H1 (cell line): ENCODE results near the gene ZNF350. TPM values are rescaled to one million over a fixed set of nuclear protein-coding genes. Genes with fewer than 3 reads are reported as not detected.

Experiments used
- CTCF ChIA-PET: fragments of 300-600 bp; sonication (Branson Sonifier 250); formaldehyde crosslinking; loops from one replicate; lab custom pipeline; 2021; ENCODE audit not compliant: partially characterized antibody; lab: Charles Lee
- POLR2A ChIA-PET: fragments of 300-600 bp; sonication (Branson Sonifier 250); formaldehyde crosslinking; loops from one replicate; lab custom pipeline; 2021; ENCODE audit warnings: inconsistent platforms; ENCODE audit not compliant: partially characterized antibody; lab: Charles Lee
- DNase-seq, 2 experiments: peaks; one replicate each; pipeline versions ENCODE4 v3.0.0 to v3.0.0-alpha.2; 2010 to 2022; ENCODE audit warnings: low spot score in 2 of 2, low read depth in 1 of 2, mixed read lengths in 1 of 2
- FAIRE-seq: peaks from 2 replicates; lab custom pipeline; 2011; peaks lifted over from hg19 to GRCh38; lab: Jason Lieb, UNC
- H2AFZ ChIP-seq: 2 replicates; pipeline ENCODE4 v1.8.1; 2012; ENCODE audit warnings: low read length, inconsistent platforms
- H2AK5ac ChIP-seq: 2 replicates; pipeline ENCODE4 v1.6.1; 2013; ENCODE audit warnings: low read depth, low read length
- H2BK120ac ChIP-seq: replicated peaks from 2 replicates; pipeline ENCODE3; 2013; ENCODE audit warnings: low read depth, low read length, inconsistent platforms
- H2BK12ac ChIP-seq: 2 replicates; pipeline ENCODE4 v1.6.1; 2013; ENCODE audit warnings: low read depth, low read length
- H2BK15ac ChIP-seq: 2 replicates; pipeline ENCODE4 v1.6.1; 2013; ENCODE audit warnings: low read length
- H2BK20ac ChIP-seq: 2 replicates; pipeline ENCODE4 v1.6.1; 2013; ENCODE audit warnings: low read length
- H2BK5ac ChIP-seq: 2 replicates; pipeline ENCODE4 v1.6.1; 2013; ENCODE audit warnings: low read depth, low read length
- H3K14ac ChIP-seq: 2 replicates; pipeline ENCODE4 v1.6.1; 2013; ENCODE audit warnings: inconsistent platforms; ENCODE audit not compliant: insufficient read length
- H3K18ac ChIP-seq: 2 replicates; pipeline ENCODE4 v1.6.1; 2013; ENCODE audit warnings: low read length; ENCODE audit errors: extremely low read depth
- H3K23ac ChIP-seq: 2 replicates; pipeline ENCODE4 v1.6.1; 2013; ENCODE audit warnings: inconsistent platforms; ENCODE audit not compliant: insufficient read length
- H3K23me2 ChIP-seq: 2 replicates; pipeline ENCODE4 v1.6.1; 2013; ENCODE audit warnings: low read depth, low read length
- H3K27ac ChIP-seq: 2 replicates; pipeline ENCODE4 v1.6.1; 2011; ENCODE audit warnings: low read depth, low read length, inconsistent platforms
- H3K27me3 ChIP-seq, 4 experiments: replicated peaks in 1 of 4; 1 replicate in 1 of 4; 2 replicates in 3 of 4; pipeline versions ENCODE4 v1.6.1 to v1.8.1; 2011 to 2013; ENCODE audit warnings: low read length in 3 of 4, mild to moderate bottlenecking in 3 of 4, inconsistent platforms in 2 of 4, mixed read lengths in 2 of 4, moderate library complexity in 1 of 4; ENCODE audit not compliant: control insufficient read depth in 3 of 4, insufficient read depth in 3 of 4; ENCODE audit errors: extremely low read depth in 1 of 4
- H3K36me3 ChIP-seq, 4 experiments: 2 replicates each; pipeline versions ENCODE4 v1.6.1 to v1.8.1; 2011 to 2013; ENCODE audit warnings: mild to moderate bottlenecking in 4 of 4, low read length in 3 of 4, moderate library complexity in 2 of 4, control low read depth in 1 of 4, inconsistent platforms in 1 of 4; ENCODE audit not compliant: insufficient read depth in 4 of 4, control insufficient read depth in 2 of 4
- H3K4ac ChIP-seq: replicated peaks from 2 replicates; pipeline ENCODE3; 2013; ENCODE audit warnings: low read length, low read depth, mixed read lengths, inconsistent platforms; ENCODE audit not compliant: insufficient read length
- H3K4me1 ChIP-seq, 4 experiments: replicated peaks in 1 of 4; 1 replicate in 1 of 4; 2 replicates in 3 of 4; pipeline versions ENCODE4 v1.6.1 to v1.8.1; 2011 to 2013; ENCODE audit warnings: low read length in 3 of 4, inconsistent platforms in 2 of 4, mixed read lengths in 1 of 4; ENCODE audit not compliant: insufficient read depth in 4 of 4, control insufficient read depth in 3 of 4
- H3K4me2 ChIP-seq, 2 experiments: 2 replicates each; pipeline versions ENCODE4 v1.6.1 to v1.8.1; 2011 to 2013; ENCODE audit warnings: low read depth in 2 of 2, low read length in 2 of 2, control low read depth in 1 of 2, inconsistent platforms in 1 of 2, mild to moderate bottlenecking in 1 of 2; ENCODE audit not compliant: insufficient read depth in 1 of 2
- H3K4me3 ChIP-seq, 4 experiments: fragments of 200-600, 300-600 bp in 1 of 4; sonication (generic), shearing (Covaris generic), sonication (Bioruptor Twin) in 1 of 4; 2 replicates each; pipeline versions ENCODE4 v1.5.1 to v1.8.1; 2011 to 2016; ENCODE audit warnings: low read length in 4 of 4, low read depth in 3 of 4, control low read depth in 2 of 4, inconsistent platforms in 2 of 4, mild to moderate bottlenecking in 2 of 4, mixed read lengths in 1 of 4, moderate library complexity in 1 of 4; ENCODE audit not compliant: insufficient read depth in 2 of 4; ENCODE audit errors: extremely low read depth in 1 of 4
- H3K56ac ChIP-seq: replicated peaks from 2 replicates; pipeline ENCODE3; 2013; ENCODE audit warnings: low read depth, mild to moderate bottlenecking, mixed read lengths, low read length, inconsistent platforms; ENCODE audit not compliant: insufficient read length
- H3K79me1 ChIP-seq: 2 replicates; pipeline ENCODE4 v1.6.1; 2013; ENCODE audit warnings: low read depth, low read length, control low read depth
- H3K79me2 ChIP-seq, 2 experiments: 2 replicates each; pipeline versions ENCODE4 v1.6.1 to v1.8.1; 2012 to 2013; ENCODE audit warnings: low read length in 2 of 2, mild to moderate bottlenecking in 2 of 2, inconsistent platforms in 1 of 2; ENCODE audit not compliant: insufficient read depth in 2 of 2, control insufficient read depth in 1 of 2
- H3K9ac ChIP-seq, 4 experiments: replicated peaks in 1 of 4; 1 replicate in 1 of 4; 2 replicates in 3 of 4; pipeline versions ENCODE4 v1.6.1 to v1.8.1; 2011 to 2013; ENCODE audit warnings: low read depth in 3 of 4, low read length in 3 of 4, control low read depth in 2 of 4, mild to moderate bottlenecking in 2 of 4, moderate library complexity in 2 of 4, inconsistent platforms in 1 of 4; ENCODE audit errors: extremely low read depth in 1 of 4
- H3K9me3 ChIP-seq, 2 experiments: 2 replicates each; pipeline versions ENCODE4 v1.6.1 to v1.8.1; 2012 to 2013; ENCODE audit warnings: mild to moderate bottlenecking in 2 of 2, moderate library complexity in 2 of 2, control low read depth in 1 of 2, inconsistent platforms in 1 of 2, low read depth in 1 of 2, low read length in 1 of 2, mixed read lengths in 1 of 2; ENCODE audit not compliant: insufficient read depth in 2 of 2
- H4K20me1 ChIP-seq, 2 experiments: replicated peaks in 1 of 2; 2 replicates each; pipeline versions ENCODE3 to v1.8.1; 2011 to 2013; ENCODE audit warnings: inconsistent platforms in 2 of 2, low read length in 2 of 2, mild to moderate bottlenecking in 1 of 2; ENCODE audit not compliant: insufficient read depth in 2 of 2, control insufficient read depth in 1 of 2
- H4K5ac ChIP-seq: 2 replicates; pipeline ENCODE4 v1.6.1; 2013; ENCODE audit warnings: low read length, low read depth, mixed read lengths, inconsistent platforms; ENCODE audit not compliant: insufficient read length
- H4K8ac ChIP-seq: 2 replicates; pipeline ENCODE4 v1.8.0; 2013; ENCODE audit warnings: mild to moderate bottlenecking, moderate library complexity, low read length, inconsistent platforms; ENCODE audit not compliant: insufficient read depth; ENCODE audit errors: extremely low read depth
- H4K91ac ChIP-seq: replicated peaks from 2 replicates; pipeline ENCODE3; 2013; ENCODE audit warnings: low read length, mixed read lengths, inconsistent platforms; ENCODE audit not compliant: insufficient read length
- BACH1 ChIP-seq: IDR thresholded peaks from 2 replicates; pipeline ENCODE4 v1.6.1; 2012; ENCODE audit warnings: low read length, improper control_type of control experiment
- CEBPB ChIP-seq: IDR thresholded peaks from 2 replicates; pipeline ENCODE4 v1.6.1; 2012; ENCODE audit warnings: low read depth, low read length
- CHD1 ChIP-seq: IDR thresholded peaks from 2 replicates; pipeline ENCODE4 v1.6.1; 2012; ENCODE audit warnings: low read depth, low read length, improper control_type of control experiment
- JUND ChIP-seq: IDR thresholded peaks from 2 replicates; pipeline ENCODE4 v1.6.1; 2011; ENCODE audit warnings: mild to moderate bottlenecking, improper control_type of control experiment, low read length
- MAX ChIP-seq: IDR thresholded peaks from 2 replicates; pipeline ENCODE4 v1.6.1; 2012; ENCODE audit warnings: inconsistent platforms
- POLR2AphosphoS5 ChIP-seq: IDR thresholded peaks from 2 replicates; pipeline ENCODE4 v1.6.1; 2011; ENCODE audit warnings: low read depth, low read length
- RFX5 ChIP-seq: IDR thresholded peaks from 2 replicates; pipeline ENCODE4 v1.6.1; 2011; ENCODE audit warnings: low read depth, low read length, improper control_type of control experiment, borderline replicate concordance
- SIN3A ChIP-seq, 2 experiments: IDR thresholded peaks in 1 of 2; conservative IDR thresholded peaks in 1 of 2; 2 replicates each; pipeline ENCODE4 v1.6.1; 2011 to 2012; ENCODE audit warnings: low read length in 2 of 2, improper control_type of control experiment in 1 of 2, low read depth in 1 of 2, mild to moderate bottlenecking in 1 of 2
- SP4 ChIP-seq: IDR thresholded peaks from 2 replicates; pipeline ENCODE4 v1.6.1; 2012; ENCODE audit warnings: low read length, inconsistent platforms
- TAF7 ChIP-seq: optimal IDR thresholded peaks from 2 replicates; pipeline ENCODE3; 2011; ENCODE audit warnings: low read depth, mild to moderate bottlenecking, inconsistent platforms, low read length, moderate library complexity, borderline replicate concordance
- TBP ChIP-seq: IDR thresholded peaks from 2 replicates; pipeline ENCODE4 v1.6.1; 2011; ENCODE audit warnings: low read depth, low read length, improper control_type of control experiment
- YY1 ChIP-seq: IDR thresholded peaks from 2 replicates; pipeline ENCODE4 v1.6.1; 2011; ENCODE audit warnings: low read depth, mild to moderate bottlenecking, low read length
- WGBS, 2 experiments: shearing (Covaris generic) in 1 of 2; methylation state at CpG; one replicate each; pipeline versions ENCODE4 v1.1.6 to v1.1.7; 2013 to 2015; ENCODE audit warnings: low lambda C conversion rate in 2 of 2, mixed read lengths in 2 of 2, inconsistent platforms in 1 of 2, low coverage in 1 of 2, missing lambda C conversion rate in 1 of 2; ENCODE audit not compliant: insufficient replicate concordance in 2 of 2, insufficient coverage in 1 of 2, insufficient read length in 1 of 2; ENCODE audit errors: extremely low coverage in 1 of 2, missing lambda C conversion rate in 1 of 2; 5-methylcytosine and 5-hydroxymethylcytosine counted together
- polyA plus RNA-seq, 7 experiments: library from polyadenylated mRNA; depleted of rRNA in 3 of 7; stranded (reverse) in 5 of 7; unstranded in 2 of 7; fragments of >200 nt in 5 of 7; fragments of 200-250 nt in 2 of 7; gene quantifications; 1 replicate in 5 of 7; 2 replicates in 1 of 7; 4 replicates in 1 of 7; pipeline versions ENCODE4 v1.2.1 to v1.2.3, GENCODE V29; 2011 to 2013; ENCODE audit warnings: missing spikeins in 2 of 7, mixed read lengths in 2 of 7
- total RNA-seq: library from RNA; stranded (reverse); fragmentation: NEBNext Ultra II Directional; extraction: Animal tissue kit (Norgen Biotek cat#: 25700); gene quantifications from 2 replicates; pipeline ENCODE4 v1.2.1, GENCODE V29; 2021

The ZNF350 gene
- total and polyA plus RNA-seq, 2 of the 8 experiments (the other 6 are each of a cell fraction or from before 2014, with no cell fraction given), result 1.7 to 5.3 TPM

GRCh38 chr19:52007806-52008557 lies 21.3 kb upstream of the ZNF350 start, which contains the start of gene ZNF615:
ZNF615 (minus strand) TSS chr19:52008211; CDS start chr19:52003711, 4,500 bp downstream.
- Histone ChIP-seq H4K20me1 (no peaks in the 10 kb centered on the region), H3K4me1 (no peaks in the 10 kb centered on the region), H2BK120ac (peak within 1 kb of the TSS; percentile 95), H2AK5ac (no peak within 1 kb of the TSS), H3K23me2 (peaks cover 6% of the 10 kb centered on the region; the same call in 1 of the 2 replicates), H3K27me3 (no peaks in the 10 kb centered on the region), H3K27ac (peak within 1 kb of the TSS; percentile 91), H4K8ac (peak within 1 kb of the TSS; percentile 98; the same call in 1 of the 2 replicates), H4K91ac (peak within 1 kb of the TSS; percentile 97), H3K23ac (no peak within 1 kb of the TSS), H3K4me2 (peak within 1 kb of the TSS; percentile 72 to 86), H4K5ac (peak within 1 kb of the TSS; percentile 88), H3K79me2 (peaks cover 0 to 22% of the 10 kb centered on the region in 2 experiments; a peak in 2 of 4 replicates), H3K9ac (peak within 1 kb of the TSS; percentile 72 to 89 (median 85)), H2BK15ac (peak within 1 kb of the TSS; percentile 61; the same call in 1 of the 2 replicates), H2BK5ac (peak within 1 kb of the TSS; percentile 89), H2AFZ (peak within 1 kb of the TSS; percentile 90), H3K18ac (peak within 1 kb of the TSS; percentile 87), H2BK12ac (peak within 1 kb of the TSS; percentile 92), H3K36me3 (peaks cover 0 to 11% (median 0%) of the 10 kb centered on the region in 4 experiments; a peak in 3 of 8 replicates), H3K79me1 (no peaks in the 10 kb centered on the region), H3K4ac (peak within 1 kb of the TSS; percentile 65), H3K56ac (peak within 1 kb of the TSS; percentile 67), H3K4me3 (peak within 1 kb of the TSS; percentile 94 to 99 (median 98)), H3K14ac (no peak within 1 kb of the TSS), H2BK20ac (0 out of 2 replicates have a peak within 1 kb of the TSS, but pooled peaks have one; percentile 86), H3K9me3 (peaks cover 0 to 3% of the 10 kb centered on the region in 2 experiments; a peak in 1 of 4 replicates)
- ChIA-PET CTCF (no interaction called here), POLR2A (interaction anchor here (0.5 to 1.5 kb wide), 8 partner anchors 10 to 225 kb away, joined by 3 to 8 read pairs (median 3); partner anchors contain the start of genes ZNF432 and ZNF614)
- WGBS, 2 experiments, result 3% methylated on average over 44 of the region's 44 CpGs; no CpG with 5 or more reads in 1 of the 2 experiments
- DNase-seq (peak; percentile 60 to 94), FAIRE-seq (no peak)
- TF ChIP-seq TBP (peak; percentile 70), SIN3A (conservative IDR thresholded peaks at IDR 0.05 in 1 of 2, IDR thresholded peaks at IDR 0.05 in 1 of 2; ENCODE audit: low read depth in 1 of 2, low read length in 2 of 2) (0 out of 4 replicates have a peak, but pooled peaks have one; percentile 23 to 52), POLR2AphosphoS5 (peak; percentile 74), CHD1 (no peak; the same call in 1 of the 2 replicates), JUND (peak; percentile 26; the same call in 1 of the 2 replicates), TAF7 (peak; percentile 63), CEBPB (no peak), YY1 (peak; percentile 100), MAX (peak; percentile 27; the same call in 1 of the 2 replicates), BACH1 (0 out of 2 replicates have a peak, but pooled peaks have one; percentile 11), SP4 (no peak), RFX5 (no peak)
